Stimulated activated CD8-positive, alpha-beta memory T cell treated with anti-CD3 and anti-CD28 coated beads, Interleukin-15, amount 100 ng/mL, for 4 hours (primary cell): ENCODE measurements around the gene PRRX2.
"Not testable (repeated sequence)": the region's sequence is repeated elsewhere in the genome, so short reads cannot be mapped to it uniquely, and the experiment has no call there.

Experiments used
- DNase-seq, 2 donors: peaks; one replicate each; pipeline ENCODE4 v3.0.0-alpha.2; 2020; ENCODE audit warnings: low read depth in 2 of 2

Gene PRRX2

DNA sequence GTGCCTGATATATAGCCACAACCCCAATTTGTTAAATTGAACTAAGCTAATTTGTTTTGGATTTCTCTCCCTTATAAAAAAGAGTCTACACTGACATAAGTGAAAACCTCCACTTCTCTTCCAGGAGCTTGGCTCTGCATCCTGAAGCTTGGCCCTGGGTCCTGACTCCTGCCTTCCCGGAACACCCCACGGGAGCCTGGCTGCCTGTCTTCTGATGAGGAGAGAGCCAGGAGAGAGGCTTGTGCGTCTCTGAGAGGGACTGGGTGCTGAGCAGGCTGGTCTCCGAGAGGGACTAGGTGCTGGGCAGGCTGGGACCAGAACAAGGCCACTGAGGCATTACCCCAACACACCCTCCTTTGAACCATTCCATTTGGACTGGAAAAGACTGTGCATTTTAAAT lies 93.9 kb downstream of the PRRX2 start:
- no peak for DNase-seq

DNA sequence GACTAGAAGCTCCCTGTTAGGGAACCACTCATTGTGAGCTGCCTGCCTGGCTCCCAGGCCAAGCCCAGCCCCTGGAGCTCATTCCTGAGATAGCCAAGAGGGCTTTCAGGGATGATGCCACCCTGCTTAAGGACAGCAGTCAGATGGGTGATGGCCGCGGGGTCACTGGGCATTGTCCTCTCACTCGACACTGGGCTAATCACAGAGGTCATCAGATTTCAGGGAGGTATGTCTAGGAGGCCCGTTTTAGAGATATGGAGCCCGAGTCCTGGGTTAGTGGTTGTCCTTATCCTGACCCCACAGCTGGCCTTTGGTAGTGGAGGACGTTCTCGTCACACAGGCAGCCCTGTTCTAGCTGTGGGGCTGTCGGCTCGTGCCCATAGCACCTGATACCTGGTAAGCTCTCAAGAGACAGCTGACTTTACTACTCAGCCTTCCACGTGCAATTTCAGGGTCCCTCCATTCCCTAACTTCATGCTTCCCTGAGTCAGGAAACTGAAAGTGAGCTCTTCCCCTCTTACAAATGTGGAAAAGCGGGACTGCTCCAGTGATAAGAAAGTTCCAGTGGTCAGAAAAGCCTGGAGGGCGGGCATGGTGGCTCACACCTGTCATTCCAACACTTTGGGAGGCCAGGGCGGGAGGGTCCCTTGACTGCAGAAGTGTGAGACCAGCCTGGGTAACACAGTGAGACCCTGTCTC lies 94.5 kb downstream of the PRRX2 start:
- no peak for DNase-seq

DNA sequence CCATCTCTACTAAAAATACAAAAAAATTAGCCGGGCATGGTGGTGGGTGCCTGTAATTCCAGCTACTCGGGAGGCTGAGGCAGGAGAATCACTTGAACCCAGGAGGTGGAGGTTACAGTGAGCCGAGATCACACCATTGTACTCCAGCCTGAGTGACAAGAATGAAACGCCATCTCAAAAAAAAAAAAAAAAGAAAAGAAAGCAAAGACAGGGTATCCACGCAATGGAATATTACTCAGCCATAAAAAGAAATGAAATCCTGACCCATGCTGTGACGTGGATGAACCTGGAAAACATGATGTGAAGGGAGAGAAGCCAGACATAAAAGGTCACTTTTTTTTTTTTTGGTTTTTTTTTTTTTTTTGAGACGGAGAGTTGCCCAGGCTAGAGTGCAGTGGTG lies 95.3 kb downstream of the PRRX2 start:
- DNase-seq: not testable (repeated sequence)

DNA sequence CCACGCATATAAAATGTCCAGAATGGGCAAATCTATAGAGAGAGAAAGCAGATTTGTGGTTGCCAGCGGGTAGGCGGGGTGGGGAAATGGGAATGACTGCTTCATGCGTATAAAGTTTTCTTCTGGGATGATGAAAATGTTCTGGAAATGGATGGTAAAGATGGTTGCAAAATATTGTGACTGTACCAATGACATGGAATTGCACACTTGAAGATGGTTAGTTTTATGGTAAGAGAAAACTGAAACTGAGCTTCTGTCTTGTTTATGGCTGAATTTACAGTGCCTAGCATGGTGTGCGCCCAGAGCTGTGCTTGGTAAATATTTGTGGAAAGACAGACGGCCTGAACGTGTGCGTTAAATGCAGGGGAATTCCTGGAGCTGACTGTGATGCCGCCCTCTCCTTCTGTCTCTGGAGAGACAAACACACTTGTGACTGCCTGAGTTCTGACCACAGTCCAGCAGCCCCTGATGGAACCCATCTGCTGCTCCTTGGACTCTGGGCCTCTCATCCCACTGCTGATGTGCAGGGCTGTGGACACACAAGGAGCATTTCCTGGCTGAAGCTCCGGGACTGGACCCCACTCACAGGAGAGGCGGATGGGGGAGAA lies 96.0 kb downstream of the PRRX2 start:
- DNase-seq: no peak

DNA sequence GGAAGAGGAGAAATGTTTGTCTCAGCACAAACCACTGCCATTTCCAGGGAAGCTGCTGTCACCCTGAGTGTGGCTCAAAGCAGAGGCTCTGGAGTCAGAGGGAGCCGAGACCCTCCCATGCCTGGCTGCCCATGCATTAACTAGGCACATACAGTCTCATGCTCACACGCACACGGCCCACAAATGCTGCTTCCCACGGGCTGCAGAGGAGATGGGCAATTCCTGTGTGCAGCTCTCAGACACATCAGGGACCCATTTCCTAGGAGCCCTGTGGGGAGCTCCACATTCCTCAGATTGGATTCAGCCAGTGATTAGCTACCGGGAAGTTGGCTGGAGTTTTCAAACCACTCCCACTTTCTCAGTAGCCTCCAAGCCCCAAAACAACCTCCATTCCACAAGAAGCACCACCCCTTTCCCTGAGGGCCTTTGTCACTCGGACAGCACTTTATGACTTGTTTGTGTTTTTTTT lies 96.5 kb downstream of the PRRX2 start:
- no peak for DNase-seq

DNA sequence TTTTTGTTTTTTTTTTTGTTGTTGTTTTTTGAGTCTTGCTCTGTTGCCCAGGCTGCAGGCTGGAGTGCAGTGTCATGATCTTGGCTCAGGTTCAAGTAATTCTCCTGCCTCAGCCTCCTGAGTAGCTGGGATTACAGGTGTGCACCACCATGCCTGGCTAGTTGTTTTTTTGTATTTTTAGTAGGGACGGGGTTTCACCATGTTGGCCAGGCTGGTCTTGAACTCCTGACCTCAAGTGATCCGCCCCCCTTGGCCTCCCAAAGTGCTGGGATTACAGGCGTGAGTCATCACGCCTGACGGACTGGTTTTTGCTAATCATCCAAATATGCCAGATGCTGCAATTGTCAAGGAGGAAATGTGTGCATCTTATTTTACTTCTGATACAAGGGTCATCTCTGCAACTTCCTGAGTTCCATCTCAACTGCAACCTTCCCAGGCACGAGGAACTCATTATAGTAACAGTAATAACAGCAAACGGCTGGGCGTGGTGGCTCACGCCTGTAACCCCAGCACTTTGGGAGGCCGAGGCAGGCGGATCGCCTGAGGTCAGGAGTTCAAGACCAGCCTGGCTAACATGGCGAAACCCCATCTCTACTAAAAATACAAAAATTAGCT lies 97.0 kb downstream of the PRRX2 start:
- DNase-seq: not testable (repeated sequence)

DNA sequence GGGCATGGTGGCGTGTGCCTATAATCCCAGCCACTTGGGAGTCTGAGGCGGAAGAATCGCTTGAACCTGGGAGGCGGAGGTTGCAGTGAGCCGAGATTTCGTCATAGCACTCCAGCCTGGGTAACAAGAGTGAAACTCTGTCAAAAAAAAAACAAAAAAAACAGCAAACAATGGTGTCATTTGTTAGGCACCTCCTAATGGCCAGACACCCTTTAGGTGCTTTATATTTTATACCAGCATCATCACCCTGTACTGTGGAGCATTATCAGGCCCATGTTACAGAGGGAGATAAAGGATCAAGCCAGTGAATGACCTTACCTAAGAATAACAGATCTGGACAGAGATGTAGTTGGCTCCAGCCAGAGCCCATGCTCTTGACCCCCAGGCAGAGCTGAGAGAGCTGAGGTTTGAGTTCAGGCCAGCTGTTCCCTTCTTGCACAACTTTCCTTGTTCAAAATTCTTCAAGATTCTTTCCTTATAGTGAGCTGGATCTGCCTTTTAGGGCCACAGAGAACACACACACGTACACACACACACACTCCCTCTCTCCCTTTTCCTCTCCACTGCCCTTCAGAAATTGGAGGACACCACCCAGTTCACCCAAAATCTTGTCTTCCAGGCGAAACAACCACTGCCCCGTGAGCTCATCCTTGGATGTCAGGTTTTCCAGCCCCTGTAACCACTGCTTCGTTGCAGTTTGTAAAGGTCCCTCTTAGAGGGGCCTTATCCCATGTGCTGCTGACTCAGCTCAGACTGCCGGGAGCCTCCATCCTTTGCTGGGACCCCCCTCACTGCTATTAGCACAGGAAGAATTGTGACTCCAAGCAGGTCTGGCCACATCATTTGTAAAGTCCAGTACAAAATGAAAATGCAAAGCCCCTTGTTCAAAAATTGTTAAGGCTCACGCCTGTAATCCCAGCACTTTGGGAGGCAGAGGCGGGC lies 97.8 kb downstream of the PRRX2 start:
- DNase-seq: no peak

DNA sequence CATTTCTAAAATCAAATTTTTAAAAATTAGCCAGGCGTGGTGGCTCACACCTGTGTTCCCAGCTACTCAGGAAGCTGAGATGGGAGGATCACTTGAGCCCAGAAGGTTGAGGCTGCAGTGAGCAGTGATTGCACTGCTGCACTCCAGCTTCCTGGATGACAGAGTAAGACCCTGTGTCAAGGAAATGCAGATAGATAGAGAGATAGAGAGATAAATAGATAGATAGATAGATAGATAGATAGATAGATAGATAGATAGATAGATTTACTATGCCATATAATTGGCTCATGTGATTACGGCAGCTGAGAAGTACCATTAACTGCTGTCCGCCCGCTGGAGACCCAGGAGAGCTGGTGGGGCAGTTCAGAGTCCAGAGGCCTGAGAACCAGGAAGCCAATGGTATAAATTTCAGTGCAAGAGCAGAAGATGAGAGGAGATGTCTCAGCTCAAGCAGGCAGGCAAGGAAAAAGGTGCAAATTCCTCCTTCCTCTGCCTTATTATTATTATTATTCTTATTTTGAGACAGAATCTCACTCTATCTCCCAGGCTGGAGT lies 100.4 kb downstream of the PRRX2 start:
- DNase-seq: no peak

DNA sequence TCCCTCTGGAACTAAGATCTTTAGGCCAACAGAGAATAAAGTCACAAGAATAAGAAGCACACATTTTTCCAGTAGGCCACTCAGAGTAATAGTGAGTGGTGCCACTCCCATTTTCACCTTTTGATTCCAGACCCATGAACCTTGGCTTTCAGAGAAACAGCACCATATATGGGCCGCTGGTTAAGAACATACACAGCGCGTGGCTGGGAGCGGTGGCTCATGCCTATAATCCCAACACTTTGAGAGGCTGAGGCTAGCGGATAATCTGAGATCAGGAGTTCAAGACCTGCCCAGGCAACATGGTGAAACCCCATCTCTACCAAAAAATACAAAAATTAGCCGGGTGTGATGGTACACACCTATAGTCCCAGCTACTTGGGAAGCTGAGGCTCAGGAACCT lies 103.0 kb downstream of the PRRX2 start:
- no peak for DNase-seq

DNA sequence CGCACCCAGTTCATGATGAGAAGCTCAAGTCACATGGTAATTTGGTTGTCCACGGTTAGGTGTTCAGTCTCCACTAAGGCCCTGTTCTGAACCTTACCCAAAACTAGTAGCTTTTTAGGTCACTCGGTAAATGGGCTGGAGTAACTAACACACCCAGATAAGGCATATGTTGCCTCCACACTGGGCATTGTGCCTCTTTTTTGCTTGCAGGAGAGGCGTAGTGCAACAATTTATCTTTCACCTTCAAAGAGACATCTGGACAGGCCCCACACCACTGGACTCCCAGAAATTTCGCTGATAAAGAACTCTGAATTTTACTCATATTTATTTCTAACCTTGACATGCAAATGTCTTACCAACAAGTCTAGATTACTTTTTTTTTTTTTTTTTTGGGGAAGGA lies 104.2 kb downstream of the PRRX2 start:
- DNase-seq: no peak

DNA sequence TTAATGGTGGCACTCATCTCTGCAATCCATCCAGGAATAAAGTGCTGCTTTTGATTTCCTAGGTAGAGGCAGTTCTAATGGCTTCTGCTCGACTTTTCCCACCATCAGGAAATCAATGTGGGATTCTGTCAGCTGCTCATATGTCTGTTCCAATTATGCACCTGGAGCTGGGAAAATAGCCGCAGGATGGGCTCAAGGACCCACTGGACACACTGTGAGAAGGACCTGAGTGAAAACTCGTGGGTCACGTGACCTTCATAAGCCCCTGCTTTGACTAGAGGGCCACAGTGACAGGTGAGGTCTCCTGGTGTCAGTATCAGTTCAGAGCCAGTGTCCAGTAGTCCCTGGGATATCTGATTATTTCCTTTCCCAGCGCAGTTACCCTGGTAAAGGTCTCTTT lies 105.3 kb downstream of the PRRX2 start:
- DNase-seq: no peak
